Upper lobe of left lung (tissue), 4 donors: Measurements from ENCODE around the gene AVEN.

ENCODE experiments used
- CTCF ChIP-seq, 6 experiments: fragments of 450-650 bp in 4 of 6; fragments of 200-600 bp in 2 of 6; sonication (generic) in 2 of 6; IDR thresholded peaks; one replicate each; pipeline ENCODE4 v1.5.1; 2016 to 2019; ENCODE audit warnings: antibody characterized with exemption in 6 of 6
- EP300 ChIP-seq, 4 donors: sonication (generic); formaldehyde crosslinking; IDR thresholded peaks; one replicate each; pipeline ENCODE4 v1.5.1; 2017; ENCODE audit warnings: antibody characterized with exemption in 4 of 4, control low read depth in 2 of 4
- POLR2A ChIP-seq, 4 donors: fragments of 450-650 bp; IDR thresholded peaks; one replicate each; pipeline ENCODE4 v1.5.1; 2016 to 2017; ENCODE audit warnings: antibody characterized with exemption in 4 of 4, mild to moderate bottlenecking in 2 of 4
- POLR2AphosphoS5 ChIP-seq, 2 donors: sonication (generic); formaldehyde crosslinking; IDR thresholded peaks; one replicate each; pipeline ENCODE4 v1.5.1; 2017; ENCODE audit warnings: antibody characterized with exemption in 2 of 2

- no peak for TF ChIP-seq CTCF (IDR thresholded peaks at IDR 0.05)
- no peak for TF ChIP-seq POLR2A (IDR thresholded peaks at IDR 0.05)
- TF ChIP-seq EP300 (IDR thresholded peaks at IDR 0.05): no peak
- TF ChIP-seq POLR2AphosphoS5 (IDR thresholded peaks at IDR 0.05): no peak
Observed at GRCh38 chr15:33907326-33907725, 131.7 kb downstream of the AVEN start.
